Anterior cingulate cortex (tissue), 58 donors: ENCODE measurements around the gene TEKTIP1.
"Not testable (repeated sequence)": the region's sequence is repeated elsewhere in the genome, so short reads cannot be mapped to it uniquely, and the experiment has no call there.

Experiments
- DNase-seq, 58 donors: peaks; one replicate each; lab custom pipeline; 2025; lab: John Stamatoyannopoulos, UW

TEKTIP1 gene

DNA sequence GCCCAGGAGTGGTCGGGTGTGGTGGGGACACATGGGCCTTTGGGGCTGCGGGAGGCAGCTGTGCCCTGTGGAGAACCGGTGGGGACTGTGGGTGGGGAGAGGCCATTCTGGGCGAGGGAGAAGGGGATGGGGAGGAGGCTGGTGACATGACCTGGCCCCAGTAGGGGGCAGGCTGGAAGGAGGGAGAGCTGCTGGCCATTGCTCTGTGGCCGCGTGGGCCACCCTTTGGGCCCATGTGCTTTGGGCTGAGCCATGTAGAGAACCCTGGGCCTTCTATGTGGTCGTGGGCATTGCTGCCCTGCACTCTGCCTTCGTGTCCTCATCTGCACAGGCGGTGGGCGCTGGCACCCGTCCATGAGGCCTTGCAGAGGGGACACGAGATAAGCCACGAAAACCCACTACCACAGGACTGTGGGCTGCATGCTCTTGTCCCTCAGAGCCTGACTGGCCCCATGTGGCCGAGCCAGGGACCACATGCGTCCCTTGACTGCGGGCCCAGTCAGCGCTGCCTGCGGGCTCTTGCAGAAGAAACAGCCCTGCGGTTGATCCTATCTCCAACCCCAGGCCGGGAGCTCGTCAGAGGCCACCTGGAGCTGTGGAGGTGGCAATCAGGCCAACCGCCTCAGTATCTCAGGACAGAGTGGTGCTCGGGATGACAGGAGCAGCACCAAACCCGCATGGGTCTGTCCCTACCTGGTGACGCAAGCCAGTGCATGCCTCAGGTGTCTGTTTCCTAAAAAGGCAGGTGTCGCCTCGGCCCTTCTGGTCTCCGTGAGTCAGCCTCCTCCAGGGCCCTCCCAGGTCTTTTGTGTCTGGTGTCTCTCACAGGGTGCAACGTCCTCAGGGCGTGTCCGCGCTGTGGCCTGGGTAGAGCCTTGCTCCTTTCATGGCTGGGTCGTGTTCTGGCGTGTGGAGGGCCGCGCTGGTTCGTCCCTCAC, 18.5 kb upstream of the TEKTIP1 start:
- DNase-seq = no peak

DNA sequence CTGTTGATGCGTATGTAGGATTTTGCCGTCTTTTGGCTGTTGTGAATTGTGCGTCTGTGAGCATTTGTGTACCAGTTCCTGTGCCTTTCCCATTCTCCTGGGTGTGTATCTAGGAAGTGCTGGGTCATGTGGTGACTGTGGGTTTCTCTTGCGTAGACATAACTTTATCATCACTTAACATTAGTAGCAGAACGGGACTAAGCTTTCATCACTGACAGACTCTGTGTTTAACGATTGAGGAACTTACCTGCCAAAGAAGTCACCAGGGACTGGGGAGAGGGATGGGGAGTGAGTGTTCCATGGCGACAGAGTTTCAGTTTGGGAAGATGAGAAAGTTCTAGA, 17.9 kb upstream of the TEKTIP1 start:
- DNase-seq = no peak

DNA sequence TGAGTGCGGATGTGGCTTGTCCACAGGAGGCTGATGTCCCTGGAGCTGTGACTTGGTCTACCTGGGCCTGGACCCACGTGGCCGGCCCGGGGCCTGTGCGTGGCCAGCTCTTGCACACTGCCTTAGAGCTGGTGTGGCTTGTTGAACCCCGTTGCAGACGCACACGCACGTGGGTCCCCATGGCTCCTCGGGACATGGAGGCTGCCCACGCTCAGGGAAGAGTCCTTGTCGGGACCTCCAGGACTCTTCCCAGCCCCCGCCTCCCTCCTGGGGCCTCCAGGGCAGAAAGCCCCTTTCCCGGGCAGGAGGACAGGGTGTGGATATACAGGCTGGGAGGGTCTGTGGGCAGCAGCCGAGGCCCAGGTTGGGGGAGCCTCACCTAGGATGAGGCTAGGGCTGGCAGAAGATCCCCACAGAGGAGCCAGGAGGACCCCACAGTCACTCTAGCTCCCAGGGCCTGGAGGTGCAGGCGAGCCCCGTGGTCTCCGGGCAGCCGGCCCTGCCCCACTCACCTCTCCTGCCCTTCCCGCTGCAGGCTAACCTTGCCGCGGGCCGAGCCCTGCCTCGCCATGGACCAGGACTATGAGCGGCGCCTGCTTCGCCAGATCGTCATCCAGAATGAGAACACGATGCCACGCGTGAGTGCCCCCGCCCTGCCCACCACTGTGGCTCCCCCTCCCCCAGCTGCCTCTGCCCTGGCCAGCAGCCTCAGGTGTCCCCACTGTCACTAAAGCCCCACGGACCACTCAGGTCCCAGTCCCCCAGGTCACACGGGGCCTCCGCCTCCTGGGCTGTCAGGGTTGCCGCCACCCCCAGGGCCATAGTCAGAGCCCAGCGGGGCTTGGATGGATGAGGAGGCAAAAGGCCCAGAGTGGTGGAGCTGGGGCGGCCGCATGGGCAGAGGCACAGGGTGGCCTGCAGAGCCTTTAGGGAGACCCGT, 16.3 kb upstream of the TEKTIP1 start:
- no peak for DNase-seq

DNA sequence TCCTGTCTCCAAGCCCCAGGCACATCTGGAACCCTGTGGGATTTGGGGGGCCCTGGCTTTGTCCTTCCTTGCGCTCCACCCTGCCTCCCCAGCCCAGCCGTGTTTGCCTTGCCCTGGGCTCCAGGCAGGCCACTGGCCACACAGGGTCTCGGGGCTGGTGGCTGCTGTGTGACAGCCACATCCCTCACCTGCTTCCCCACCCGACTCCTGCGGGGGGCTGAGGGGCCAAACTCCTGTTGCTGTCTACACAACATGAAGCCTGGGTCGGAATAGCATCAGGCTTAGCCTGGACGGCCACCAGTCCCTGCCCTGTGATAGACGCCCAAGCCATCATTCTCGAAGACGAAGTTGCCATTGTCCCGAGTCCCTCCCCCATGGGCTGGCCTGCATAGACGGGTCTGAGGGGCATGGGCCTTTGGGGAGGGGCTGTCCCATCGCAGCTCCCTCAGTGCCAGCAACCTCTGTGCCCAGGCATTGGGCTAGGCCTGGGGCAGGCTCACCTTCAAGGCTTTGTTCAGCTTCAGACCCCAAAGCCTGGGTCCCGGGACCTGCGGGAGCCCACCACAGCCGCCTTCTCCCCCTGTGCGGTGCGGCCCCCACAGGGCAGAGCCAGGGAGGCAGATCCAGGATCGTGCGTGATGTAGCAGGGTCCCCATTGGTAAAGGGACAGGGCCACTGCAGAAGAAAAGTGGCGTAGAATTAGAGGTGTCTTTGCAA, 15.5 kb upstream of the TEKTIP1 start:
- no peak for DNase-seq

DNA sequence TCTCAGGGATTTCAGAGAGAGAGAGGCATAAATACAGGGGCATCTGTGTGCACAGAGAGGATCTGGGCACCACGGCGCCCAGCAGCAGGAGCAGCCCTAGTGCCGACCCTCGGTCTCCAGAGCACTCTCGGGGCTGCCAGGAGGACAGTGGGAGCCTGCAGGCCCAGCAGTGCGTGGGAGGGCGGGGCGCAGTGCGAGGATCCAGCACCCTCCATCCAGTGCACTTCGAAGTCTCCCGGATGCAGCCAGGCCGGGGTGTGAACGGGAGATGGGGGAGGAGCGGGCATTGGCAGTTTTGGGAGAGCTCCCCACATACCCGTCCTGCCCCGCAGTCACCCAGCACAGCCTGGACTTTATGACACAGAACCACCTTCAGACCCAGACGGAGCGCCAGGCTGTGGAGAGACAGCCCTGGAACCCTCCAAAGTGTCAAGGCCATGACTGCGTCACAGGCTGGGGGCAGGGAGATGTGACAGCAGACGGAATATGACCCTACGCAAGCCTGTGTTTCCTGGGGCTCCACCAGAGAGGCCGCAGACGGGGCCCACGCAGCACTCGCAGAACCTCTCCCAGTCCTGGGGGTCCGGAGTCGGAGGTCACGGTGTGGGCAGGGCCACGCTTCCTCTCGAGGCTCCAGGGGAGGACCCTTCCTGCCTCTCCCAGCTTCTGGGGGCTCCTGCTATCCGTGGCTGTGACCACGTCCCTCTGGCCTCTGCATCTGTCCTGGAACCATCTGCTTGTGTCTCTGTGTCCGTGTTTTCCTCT, 14.7 kb upstream of the TEKTIP1 start:
- no peak for DNase-seq

DNA sequence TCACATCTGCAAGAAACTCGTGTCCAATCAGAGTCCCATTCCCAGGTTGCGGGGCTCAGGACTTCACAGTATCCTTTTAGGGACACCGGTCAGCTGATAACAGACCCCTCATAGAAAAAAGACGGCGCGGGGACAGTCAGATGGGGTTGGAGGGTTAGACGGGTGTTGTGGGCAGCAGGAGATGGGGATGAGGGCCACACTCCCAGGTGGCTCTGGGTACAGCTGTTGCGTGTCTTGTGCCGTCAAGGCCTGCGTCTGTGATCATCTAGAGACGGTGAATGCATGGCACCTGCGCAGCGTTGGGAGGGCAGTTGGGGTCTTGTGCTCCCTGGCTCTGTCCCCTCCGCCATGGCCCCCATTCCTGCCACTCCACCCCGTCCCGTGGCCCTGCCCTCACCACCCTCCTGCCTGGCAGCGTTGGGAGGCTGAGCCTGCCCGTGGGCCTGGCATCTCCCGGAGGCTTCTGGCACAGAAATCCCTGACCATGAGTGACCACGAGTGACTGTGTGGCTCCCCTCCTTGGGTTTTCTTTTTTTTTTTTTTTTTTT, 14.0 kb upstream of the TEKTIP1 start:
- no peak for DNase-seq

DNA sequence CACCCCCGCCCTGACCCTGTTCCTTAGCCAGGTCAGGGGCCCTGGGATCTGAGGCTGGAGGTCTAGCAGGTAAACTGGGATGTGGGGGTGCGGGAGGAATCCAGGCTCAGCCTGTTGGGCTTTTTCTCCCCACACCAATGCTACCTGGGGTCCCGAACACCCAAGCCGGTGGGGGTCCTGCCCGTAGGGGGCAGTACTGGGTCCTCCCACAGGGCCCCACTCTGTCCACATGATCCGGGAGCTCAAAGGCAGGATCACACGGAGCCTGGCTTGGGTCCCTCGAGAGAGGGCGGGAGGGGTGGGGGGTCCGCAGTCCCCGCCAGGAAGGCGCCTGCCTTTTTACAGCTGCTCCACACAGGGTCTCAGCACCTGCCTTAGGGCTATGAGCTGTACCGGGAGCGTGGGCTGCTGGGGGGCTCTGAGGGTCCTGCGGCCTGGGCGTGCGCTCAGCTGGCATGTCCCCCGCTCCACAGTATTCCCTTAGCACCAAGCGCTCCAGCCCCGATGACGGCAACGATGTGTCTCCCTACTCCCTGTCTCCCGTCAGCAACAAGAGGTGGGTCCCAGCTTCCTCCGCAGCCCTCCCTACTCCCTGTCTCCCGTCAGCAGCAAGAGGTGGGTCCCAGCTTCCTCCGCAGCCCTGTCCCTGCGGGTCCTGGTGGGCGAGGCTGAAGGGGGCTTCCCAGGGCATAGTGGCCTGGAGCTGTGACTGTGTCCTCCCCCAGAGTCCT, 12.3 kb upstream of the TEKTIP1 start:
- no peak for DNase-seq

DNA sequence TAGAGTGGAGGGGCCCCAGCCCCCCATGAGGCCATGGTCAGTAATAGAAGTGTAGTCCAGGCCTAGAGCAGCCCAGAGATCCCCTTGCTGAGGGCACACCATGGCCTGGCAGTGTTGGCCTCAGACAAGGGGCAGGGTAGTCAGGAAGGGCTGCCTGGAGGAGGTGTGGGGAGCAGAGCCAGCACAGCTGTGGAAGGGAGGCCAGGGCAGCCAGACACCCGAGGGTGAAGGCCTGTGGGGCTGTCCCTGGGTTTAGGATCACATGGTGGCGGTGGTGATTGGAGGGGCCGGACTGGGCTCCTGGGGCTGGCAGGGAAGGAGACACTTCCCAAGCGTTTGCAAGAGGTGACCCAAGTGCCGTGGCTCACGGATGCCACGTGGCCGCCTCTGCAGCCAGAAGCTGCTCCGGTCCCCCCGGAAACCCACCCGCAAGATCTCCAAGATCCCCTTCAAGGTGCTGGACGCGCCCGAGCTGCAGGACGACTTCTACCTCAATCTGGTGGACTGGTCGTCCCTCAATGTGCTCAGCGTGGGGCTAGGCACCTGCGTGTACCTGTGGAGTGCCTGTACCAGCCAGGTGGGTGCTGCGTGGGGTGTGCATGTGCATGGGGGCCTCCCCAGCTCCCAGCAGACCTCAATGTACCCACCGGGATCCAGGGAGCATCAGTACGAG, 11.6 kb upstream of the TEKTIP1 start:
- DNase-seq = no peak

DNA sequence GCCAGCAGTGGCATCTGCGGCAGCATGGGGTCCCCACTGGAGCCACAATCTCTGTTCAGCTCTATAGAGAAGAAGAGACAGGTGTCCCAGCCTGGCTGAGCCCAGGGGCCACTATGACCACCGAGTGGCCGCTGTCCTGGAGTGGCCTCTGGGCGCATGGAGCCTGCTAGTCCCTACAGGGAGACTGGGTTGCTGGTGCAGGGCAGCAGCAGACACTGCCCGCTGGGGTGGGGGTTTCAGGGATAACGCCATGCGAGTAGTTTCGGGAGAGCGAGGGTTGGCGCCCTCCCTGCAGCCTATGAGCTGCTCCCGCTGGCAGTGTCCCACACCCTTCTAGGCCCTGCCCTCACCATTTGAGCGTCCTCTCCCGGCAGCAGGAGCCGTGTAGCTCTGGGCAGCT, 10.9 kb upstream of the TEKTIP1 start:
- no peak for DNase-seq

DNA sequence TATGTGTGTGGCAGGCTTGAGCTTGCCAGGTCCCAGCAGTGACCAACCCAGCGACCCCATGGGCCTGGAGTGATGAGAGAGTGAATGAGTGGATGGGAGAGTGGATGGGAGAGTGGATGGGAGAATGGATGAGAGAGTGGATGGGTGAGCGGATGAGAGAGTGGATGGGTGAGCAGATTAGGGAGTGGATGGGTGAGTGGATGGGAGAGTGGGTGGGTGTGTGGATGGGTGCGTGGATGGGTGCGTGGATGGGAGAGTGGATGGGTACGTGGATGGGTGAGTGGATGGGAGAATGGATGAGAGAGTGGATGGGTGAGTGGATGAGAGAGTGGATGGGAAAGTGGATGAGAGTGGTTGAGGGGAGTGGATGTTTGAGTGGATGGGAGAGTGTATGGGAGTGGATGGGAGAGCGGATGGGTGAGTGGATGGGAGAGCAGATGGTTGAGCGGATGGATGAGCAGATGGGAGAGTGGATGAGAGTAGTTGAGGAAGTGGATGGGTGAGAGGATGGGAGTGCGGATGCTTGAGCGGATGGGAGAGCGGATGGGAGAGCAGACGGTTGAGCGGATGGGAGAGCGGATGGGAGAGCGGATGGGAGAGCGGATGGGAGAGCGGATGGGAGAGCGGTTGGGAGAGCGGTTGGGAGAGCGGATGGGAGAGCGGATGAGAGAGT, 10.3 kb upstream of the TEKTIP1 start:
- DNase-seq = no peak

DNA sequence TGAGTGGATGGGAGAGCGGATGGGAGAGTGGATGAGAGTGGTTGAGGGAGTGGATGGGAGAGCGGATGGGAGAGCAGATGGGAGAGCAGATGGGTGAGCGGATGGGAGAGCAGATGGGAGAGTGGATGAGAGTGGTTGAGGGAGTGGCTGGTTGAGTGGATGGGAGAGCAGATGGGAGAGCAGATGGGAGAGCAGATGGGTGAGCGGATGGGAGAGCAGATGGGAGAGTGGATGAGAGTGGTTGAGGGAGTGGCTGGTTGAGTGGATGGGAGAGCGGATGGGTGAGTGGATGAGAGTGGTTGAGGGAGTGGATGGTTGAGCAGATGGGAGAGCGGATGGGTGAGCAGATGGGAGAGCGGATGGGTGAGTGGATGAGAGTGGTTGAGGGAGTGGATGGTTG, 9.7 kb upstream of the TEKTIP1 start:
- not testable (repeated sequence) for DNase-seq

DNA sequence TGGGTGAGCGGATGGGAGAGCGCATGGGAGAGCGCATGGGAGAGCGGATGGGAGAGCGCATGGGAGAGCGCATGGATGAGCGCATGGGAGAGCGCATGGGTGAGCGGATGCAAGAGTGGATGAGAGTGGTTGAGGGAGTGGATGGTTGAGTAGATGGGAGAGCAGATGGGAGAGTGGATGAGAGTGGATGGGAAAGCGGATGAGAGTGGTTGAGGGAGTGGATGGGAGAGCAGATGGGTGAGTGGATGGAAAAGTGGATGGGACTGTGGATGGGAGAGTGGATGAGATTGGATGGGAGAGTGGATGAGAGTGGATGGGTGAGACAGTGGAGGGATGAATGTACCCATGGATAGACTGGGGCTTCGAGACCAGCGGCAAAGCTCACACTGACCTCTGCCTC, 8.6 kb upstream of the TEKTIP1 start:
- DNase-seq = no peak

DNA sequence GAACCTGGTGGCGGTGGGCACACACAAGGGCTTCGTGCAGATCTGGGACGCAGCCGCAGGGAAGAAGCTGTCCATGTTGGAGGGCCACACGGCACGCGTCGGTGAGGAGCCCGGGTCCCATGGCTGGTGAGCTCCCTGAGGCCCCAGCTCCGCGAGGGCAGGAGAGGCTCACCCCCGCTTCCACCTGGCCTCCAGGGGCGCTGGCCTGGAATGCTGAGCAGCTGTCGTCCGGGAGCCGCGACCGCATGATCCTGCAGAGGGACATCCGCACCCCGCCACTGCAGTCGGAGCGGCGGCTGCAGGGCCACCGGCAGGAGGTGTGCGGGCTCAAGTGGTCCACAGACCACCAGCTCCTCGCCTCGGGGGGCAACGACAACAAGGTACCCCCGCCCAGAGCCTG, 7.3 kb upstream of the TEKTIP1 start:
- no peak for DNase-seq

DNA sequence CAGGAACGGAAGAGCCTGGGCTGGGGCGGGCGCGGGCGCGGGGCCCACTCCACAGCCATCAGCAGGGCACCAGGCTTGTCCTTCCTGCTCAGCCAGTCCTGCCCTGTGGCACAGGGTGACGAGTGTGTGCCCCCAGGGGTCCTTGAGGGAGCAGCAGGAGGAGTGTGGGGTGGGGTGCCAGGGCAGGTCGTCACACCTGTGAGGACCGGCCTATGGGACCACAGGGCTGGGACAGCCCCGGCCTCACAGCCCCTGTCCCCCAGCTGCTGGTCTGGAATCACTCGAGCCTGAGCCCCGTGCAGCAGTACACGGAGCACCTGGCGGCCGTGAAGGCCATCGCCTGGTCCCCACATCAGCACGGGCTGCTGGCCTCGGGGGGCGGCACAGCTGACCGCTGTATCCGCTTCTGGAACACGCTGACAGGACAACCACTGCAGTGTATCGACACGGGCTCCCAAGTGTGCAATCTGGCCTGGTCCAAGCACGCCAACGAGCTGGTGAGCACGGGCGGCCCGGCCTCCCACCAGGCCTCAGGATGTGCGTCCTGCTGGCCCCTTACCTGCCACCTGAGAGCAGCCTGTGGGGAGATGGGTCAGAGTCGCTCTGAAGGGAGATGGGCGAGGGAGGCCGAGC, 6.7 kb upstream of the TEKTIP1 start:
- DNase-seq = no peak

DNA sequence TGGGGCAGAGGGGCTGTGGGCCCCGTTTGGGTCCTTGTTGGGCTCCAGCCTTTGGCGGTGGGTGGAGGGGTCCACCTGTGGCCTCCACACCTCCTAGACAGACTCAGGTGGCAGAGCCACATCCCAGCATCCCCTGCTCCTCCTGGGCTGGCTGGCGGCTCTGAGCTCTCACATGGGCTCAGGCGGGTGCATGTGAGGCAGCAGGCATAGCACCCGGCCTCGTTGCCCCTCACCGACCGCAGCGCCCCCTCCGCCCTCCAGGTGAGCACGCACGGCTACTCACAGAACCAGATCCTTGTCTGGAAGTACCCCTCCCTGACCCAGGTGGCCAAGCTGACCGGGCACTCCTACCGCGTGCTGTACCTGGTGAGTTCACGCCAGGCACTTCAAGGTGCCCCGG, 5.9 kb upstream of the TEKTIP1 start:
- DNase-seq = no peak

DNA sequence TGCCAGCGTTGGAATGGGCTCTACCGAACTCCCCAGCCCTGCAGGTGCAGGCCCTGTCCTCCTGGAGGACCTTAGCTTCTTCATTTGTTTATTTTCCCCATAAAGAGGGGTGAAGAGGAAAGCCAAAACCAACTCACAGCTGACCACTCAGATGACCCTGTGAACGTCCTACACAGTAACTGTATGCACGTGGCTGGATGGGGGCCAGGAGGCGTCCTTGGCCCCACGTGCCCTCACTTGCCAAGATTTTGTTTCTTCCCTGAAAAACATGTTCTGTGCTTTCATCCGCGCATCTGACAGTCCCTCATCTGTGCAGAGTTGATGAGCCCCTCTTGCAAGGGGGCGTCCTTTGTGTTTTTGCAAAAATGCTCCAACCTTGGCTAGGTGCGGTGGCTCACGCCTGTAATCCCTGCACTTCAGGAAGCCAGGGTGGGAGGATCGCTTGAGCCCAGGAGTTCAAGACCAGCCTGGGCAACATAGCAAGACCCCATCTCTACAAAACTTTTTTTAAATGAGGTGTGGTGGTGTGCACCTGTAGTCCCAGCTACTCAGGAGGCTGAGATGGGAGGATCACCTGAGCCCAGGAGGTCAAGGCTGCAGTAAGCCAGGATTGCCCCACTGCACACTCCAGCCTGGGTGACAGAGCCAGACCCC, 5.3 kb upstream of the TEKTIP1 start:
- DNase-seq = no peak
